Neutrophil (primary cell): Measurements from ENCODE around the gene PCSK1N.
A peak's percentile ranks its signal among the peaks of the same experiment; 100 is the strongest.

ENCODE experiments used
- H3K27ac ChIP-seq: fragments of 200-600 bp; sonication (generic); 2 replicates; pipeline ENCODE4 v1.5.1; 2016; ENCODE audit warnings: mild to moderate bottlenecking, moderate library complexity
- H3K27me3 ChIP-seq: fragments of 200-600 bp; sonication (generic); 2 replicates; pipeline ENCODE4 v1.6.0; 2016; ENCODE audit warnings: mild to moderate bottlenecking
- H3K36me3 ChIP-seq: fragments of 200-600 bp; sonication (generic); 2 replicates; pipeline ENCODE4 v1.5.1; 2017
- H3K4me1 ChIP-seq, 2 experiments: fragments of 200-600 bp in 1 of 2; sonication (generic) in 1 of 2; 1 replicate in 1 of 2; 2 replicates in 1 of 2; pipeline versions ENCODE4 v1.5.1 to v1.6.1; 2013 to 2016; ENCODE audit warnings: low read depth in 1 of 2, low read length in 1 of 2, mild to moderate bottlenecking in 1 of 2, moderate library complexity in 1 of 2; ENCODE audit not compliant: control insufficient read depth in 1 of 2, insufficient read depth in 1 of 2
- H3K4me3 ChIP-seq, 2 experiments: fragments of 200-600 bp in 1 of 2; sonication (generic) in 1 of 2; 1 replicate in 1 of 2; 2 replicates in 1 of 2; pipeline ENCODE4 v1.5.1; 2013 to 2016; ENCODE audit warnings: low read depth in 1 of 2, low read length in 1 of 2, mild to moderate bottlenecking in 1 of 2, moderate library complexity in 1 of 2
- H3K9me3 ChIP-seq: fragments of 200-600 bp; sonication (generic); 2 replicates; pipeline ENCODE4 v1.5.1; 2016
- TF ChIP-seq, protein P1 (sequence below): fragments of 200-600 bp; sonication (generic); IDR thresholded peaks from 2 replicates; pipeline ENCODE4 v1.5.1; 2016; ENCODE audit warnings: antibody characterized with exemption

Gene PCSK1N

DNA sequence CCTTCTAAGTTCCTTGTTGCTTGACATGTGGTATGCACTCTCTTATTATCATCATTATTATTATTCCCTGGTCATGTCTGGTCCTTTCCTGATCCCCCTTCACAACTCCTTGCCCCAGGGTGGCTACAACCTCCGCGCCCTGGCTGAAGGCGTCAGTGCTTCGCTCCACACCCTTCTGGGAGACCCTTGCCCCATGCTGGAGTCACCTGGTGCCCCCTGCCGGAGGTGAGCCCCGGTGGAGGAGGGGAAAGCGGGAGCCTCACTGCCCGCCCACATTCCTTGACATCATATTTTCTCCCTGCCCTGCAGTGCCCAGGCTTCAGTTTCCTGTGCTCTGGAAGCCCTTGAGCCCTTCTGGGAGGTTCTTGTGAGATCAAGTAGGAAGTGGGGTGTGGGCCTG is 20.1 kb downstream of the PCSK1N start:
- Histone ChIP-seq H3K27ac (no peak overlapping the region), H3K27me3 (no peaks in the 10 kb centered on the region), H3K4me1 (no peaks in the 10 kb centered on the region), H3K4me3 (no peak overlapping the region), H3K36me3 (peaks cover 34% of the 10 kb centered on the region), H3K9me3 (no peaks in the 10 kb centered on the region)
- TF ChIP-seq, protein P1, sequence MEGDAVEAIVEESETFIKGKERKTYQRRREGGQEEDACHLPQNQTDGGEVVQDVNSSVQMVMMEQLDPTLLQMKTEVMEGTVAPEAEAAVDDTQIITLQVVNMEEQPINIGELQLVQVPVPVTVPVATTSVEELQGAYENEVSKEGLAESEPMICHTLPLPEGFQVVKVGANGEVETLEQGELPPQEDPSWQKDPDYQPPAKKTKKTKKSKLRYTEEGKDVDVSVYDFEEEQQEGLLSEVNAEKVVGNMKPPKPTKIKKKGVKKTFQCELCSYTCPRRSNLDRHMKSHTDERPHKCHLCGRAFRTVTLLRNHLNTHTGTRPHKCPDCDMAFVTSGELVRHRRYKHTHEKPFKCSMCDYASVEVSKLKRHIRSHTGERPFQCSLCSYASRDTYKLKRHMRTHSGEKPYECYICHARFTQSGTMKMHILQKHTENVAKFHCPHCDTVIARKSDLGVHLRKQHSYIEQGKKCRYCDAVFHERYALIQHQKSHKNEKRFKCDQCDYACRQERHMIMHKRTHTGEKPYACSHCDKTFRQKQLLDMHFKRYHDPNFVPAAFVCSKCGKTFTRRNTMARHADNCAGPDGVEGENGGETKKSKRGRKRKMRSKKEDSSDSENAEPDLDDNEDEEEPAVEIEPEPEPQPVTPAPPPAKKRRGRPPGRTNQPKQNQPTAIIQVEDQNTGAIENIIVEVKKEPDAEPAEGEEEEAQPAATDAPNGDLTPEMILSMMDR = no peak

- Histone ChIP-seq H3K9me3 (no peaks in the 10 kb centered on the region), H3K27me3 (no peaks in the 10 kb centered on the region), H3K36me3 (peaks cover 32% of the 10 kb centered on the region), H3K4me3 (no peak overlapping the region), H3K27ac (no peak overlapping the region), H3K4me1 (no peaks in the 10 kb centered on the region)
- TF ChIP-seq, protein P1 = no peak
Observed at GRCh38 chrX:48814722-48815121, 20.7 kb downstream of the PCSK1N start.

GRCh38 chrX:48813644-48814043 is 21.8 kb downstream of the PCSK1N start:
- no peaks in the 10 kb centered on the region for H3K27me3 ChIP-seq
- H3K9me3 ChIP-seq = no peaks in the 10 kb centered on the region
- H3K36me3 ChIP-seq = peaks cover 28% of the 10 kb centered on the region
- no peak overlapping the region for H3K4me3 ChIP-seq
- TF ChIP-seq, protein P1 = no peak
- no peak overlapping the region for H3K27ac ChIP-seq
- no peaks in the 10 kb centered on the region for H3K4me1 ChIP-seq

- Histone ChIP-seq H3K4me1 (peaks cover 4 to 8% of the 10 kb centered on the region in 2 experiments), H3K36me3 (peaks cover 2% of the 10 kb centered on the region), H3K27ac (no peak overlapping the region), H3K9me3 (no peaks in the 10 kb centered on the region), H3K4me3 (no peak overlapping the region), H3K27me3 (no peaks in the 10 kb centered on the region)
- TF ChIP-seq, protein P1 = no peak
Observed at GRCh38 chrX:48806081-48806480, 29.3 kb downstream of the PCSK1N start.

- Histone ChIP-seq H3K4me3 (peak overlapping the region; percentile 66 to 69), H3K36me3 (no peaks in the 10 kb centered on the region), H3K27me3 (no peaks in the 10 kb centered on the region), H3K27ac (peak overlapping the region; percentile 93), H3K4me1 (peaks cover 11 to 18% of the 10 kb centered on the region in 2 experiments), H3K9me3 (no peaks in the 10 kb centered on the region)
- TF ChIP-seq, protein P1 = no peak
Observed at GRCh38 chrX:48802905-48803200, 32.6 kb downstream of the PCSK1N start.
